GM12801 (cell line): ENCODE measurements around the gene SOX30.

ENCODE experiments used
- CTCF ChIP-seq: IDR thresholded peaks from one replicate; pipeline ENCODE4 v1.5.1; 2011; ENCODE audit warnings: control low read depth; ENCODE audit not compliant: insufficient read length; ENCODE audit errors: extremely low read depth

The SOX30 gene

DNA sequence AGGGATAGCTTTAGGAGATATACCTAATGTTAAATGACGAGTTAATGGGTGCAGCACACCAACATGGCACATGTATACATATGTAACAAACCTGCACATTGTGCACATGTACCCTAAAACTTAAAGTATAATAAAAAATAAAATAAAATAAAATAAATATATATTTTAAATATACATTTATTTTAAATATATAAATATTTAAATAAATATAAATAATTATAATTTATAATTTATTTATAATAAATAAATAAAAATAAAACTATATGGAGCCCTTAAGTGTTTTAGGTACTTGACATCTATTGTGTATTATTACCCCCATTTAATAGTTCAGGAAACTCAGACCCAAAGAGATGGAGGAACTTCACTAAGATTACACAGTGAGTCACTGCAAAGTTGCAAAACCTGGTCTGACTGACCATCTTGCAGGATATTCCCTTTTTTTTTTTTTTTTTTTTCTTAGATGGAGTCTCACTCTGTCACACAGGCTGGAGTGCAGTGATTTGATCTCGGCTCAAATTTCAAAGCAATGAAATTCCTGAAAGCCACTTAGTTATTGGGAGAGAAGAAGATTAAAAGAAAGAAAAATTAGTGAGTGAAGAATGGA lies 13.3 kb upstream of the SOX30 start:
- TF ChIP-seq CTCF: no peak

DNA sequence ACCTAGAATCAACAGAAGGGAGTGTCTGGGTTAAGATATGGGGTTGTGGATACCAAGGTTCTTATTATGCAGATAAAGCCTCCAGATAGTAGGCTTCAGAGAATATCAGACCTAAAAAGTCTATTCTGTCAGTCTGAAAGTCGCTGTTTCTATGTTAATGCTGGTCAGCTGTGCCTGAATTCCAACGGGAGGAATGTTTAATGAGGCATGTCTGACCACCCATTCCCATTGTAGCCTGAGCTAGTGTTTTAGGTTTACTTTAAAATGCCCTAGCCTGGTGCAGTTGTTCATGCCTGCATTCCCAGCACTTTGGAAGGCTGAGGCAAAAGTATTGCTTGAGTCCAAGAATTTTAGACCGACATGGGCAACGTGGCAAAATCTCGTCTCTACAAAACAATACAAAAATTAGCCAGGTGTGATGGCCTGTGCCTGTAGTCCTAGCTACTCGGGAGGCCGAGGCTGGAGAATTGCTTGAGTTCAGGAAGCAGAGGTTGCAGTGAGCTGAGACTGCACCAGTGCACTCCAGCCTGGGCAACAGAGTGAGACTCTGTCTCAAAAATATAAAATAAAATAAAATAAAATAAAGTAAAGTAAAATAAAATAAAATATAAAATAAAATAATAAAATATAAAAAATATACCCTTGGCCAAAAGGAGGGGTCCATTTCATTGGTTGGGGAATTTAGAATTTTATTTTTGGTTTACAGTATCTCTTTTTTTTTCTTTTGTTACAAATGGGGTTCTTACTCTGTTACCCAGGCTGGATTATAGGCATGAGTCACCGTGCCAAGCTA lies 7.8 kb upstream of the SOX30 start:
- no peak for TF ChIP-seq CTCF

- TF ChIP-seq CTCF: no peak
Observed at GRCh38 chr5:157658893-157659292, 6.7 kb upstream of the SOX30 start.

DNA sequence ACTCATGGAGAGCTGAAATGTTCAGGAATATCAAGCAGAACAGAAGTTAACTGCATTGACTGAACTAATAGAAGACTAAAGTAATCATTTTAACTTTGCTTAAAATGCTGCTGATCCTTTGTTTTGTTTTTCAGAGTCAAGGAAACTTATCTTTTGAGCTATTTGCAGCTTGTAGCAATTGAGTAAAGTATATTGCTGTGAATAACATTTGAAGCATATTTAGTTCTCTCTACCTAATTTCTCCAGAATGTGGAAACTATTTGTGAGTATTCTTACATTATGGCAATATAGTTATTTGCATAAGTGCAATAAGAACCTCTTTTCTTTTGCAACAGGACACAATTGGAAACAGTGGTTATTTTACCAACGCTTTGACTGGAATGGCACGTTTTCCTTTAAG lies 5.3 kb upstream of the SOX30 start:
- TF ChIP-seq CTCF: no peak

GRCh38 chr5:157651623-157652376 lies 438 bp downstream of the SOX30 start:
- TF ChIP-seq CTCF: no peak

- no peak for TF ChIP-seq CTCF
Observed at GRCh38 chr5:157650991-157651611, 1.1 kb downstream of the SOX30 start.

DNA sequence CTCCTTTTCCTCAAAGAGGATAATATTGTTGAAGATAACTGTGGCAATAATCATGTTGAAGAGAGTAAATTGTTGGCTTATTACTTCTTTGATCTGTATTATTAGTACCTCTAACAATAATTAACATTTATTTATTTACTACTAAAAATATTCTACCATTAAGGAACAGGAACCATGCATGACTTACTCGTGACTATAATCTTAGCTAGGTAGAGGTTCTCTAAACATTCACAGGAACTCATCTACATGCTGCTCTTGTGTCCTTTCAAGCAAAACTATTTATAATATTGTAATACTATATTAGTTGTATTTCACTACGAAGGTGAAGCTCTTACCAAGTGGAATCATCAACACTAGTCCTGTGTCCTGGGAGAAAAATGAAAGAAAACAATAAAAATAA lies 3.1 kb downstream of the SOX30 start:
- no peak for TF ChIP-seq CTCF
